Calu3 (cell line): Measurements from ENCODE around the gene TSPY9. TPM values are rescaled to one million over a fixed set of nuclear protein-coding genes. Genes with fewer than 3 reads are reported as not detected.
"Not testable (repeated sequence)": the region's sequence is repeated elsewhere in the genome, so short reads cannot be mapped to it uniquely, and the experiment has no call there.

Experiments
- Bru-seq: library from RNA; stranded (reverse); fragments of 400-500 nt; gene quantifications from one replicate; lab custom pipeline; 2021; lab: Mats Ljungman, UMichigan
- BruChase-seq, 2 experiments: library from RNA; stranded (reverse); fragments of 400-500 nt; gene quantifications; one replicate each; lab custom pipeline; 2021; lab: Mats Ljungman, UMichigan
- BruUV-seq: library from RNA; stranded (reverse); fragments of 400-500 nt; replicated peaks from 2 replicates; lab custom pipeline; 2021; lab: Mats Ljungman, UMichigan
- CTCF ChIA-PET: fragments of 300-600 bp; sonication (Branson Sonifier 250); formaldehyde crosslinking; loops from one replicate; lab custom pipeline; 2022; ENCODE audit warnings: antibody characterized with exemption; lab: Charles Lee
- DNase-seq: peaks from one replicate; pipeline ENCODE4 v3.0.0; 2022
- H3K27ac Mint-ChIP-seq: one replicate; pipeline ENCODE4 v1.8.0; 2022; ENCODE audit warnings: mixed read lengths; ENCODE audit not compliant: unreplicated experiment
- H3K27me3 Mint-ChIP-seq: one replicate; pipeline ENCODE4 v1.8.0; 2022; ENCODE audit warnings: mixed read lengths; ENCODE audit not compliant: unreplicated experiment
- H3K36me3 Mint-ChIP-seq: one replicate; pipeline ENCODE4 v1.8.0; 2022; ENCODE audit warnings: mild to moderate bottlenecking, moderate library complexity, mixed read lengths; ENCODE audit not compliant: insufficient read depth, unreplicated experiment
- H3K4me1 Mint-ChIP-seq: one replicate; pipeline ENCODE4 v1.8.0; 2022; ENCODE audit warnings: mild to moderate bottlenecking, low read depth, mixed read lengths; ENCODE audit not compliant: unreplicated experiment
- H3K4me3 Mint-ChIP-seq: one replicate; pipeline ENCODE4 v1.8.0; 2022; ENCODE audit warnings: mild to moderate bottlenecking, low read depth, moderate library complexity, mixed read lengths; ENCODE audit not compliant: unreplicated experiment
- H3K9me3 Mint-ChIP-seq: one replicate; pipeline ENCODE4 v1.8.0; 2022; ENCODE audit warnings: low read depth, mixed read lengths; ENCODE audit not compliant: unreplicated experiment
- intact Hi-C: fragments of 100-400 bp; cut with micrococcal nuclease; formaldehyde crosslinking; loops from one replicate; pipeline ENCODE4 v1.10.0; 2022; ENCODE audit not compliant: unreplicated experiment
- long read RNA-seq: library from polyadenylated mRNA; stranded (forward); transcript quantifications from one replicate; pipeline ENCODE4 v2.0.0, GENCODE V29; 2022
- total RNA-seq: library from RNA; stranded (reverse); gene quantifications from 2 replicates; pipeline ENCODE4 v1.2.3, GENCODE V29; 2022

TSPY9 gene, protein sequence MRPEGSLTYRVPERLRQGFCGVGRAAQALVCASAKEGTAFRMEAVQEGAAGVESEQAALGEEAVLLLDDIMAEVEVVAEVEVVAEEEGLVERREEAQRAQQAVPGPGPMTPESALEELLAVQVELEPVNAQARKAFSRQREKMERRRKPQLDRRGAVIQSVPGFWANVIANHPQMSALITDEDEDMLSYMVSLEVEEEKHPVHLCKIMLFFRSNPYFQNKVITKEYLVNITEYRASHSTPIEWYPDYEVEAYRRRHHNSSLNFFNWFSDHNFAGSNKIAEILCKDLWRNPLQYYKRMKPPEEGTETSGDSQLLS
- total RNA-seq (not detected in 2 replicates), Bru-seq, nascent RNA (not detected), BruChase-seq, experiment 1, labeled RNA remaining after a 6-hour chase (not detected), BruChase-seq, experiment 2, labeled RNA remaining after a 2-hour chase (not detected)
- long read RNA-seq = 0 reads

DNA sequence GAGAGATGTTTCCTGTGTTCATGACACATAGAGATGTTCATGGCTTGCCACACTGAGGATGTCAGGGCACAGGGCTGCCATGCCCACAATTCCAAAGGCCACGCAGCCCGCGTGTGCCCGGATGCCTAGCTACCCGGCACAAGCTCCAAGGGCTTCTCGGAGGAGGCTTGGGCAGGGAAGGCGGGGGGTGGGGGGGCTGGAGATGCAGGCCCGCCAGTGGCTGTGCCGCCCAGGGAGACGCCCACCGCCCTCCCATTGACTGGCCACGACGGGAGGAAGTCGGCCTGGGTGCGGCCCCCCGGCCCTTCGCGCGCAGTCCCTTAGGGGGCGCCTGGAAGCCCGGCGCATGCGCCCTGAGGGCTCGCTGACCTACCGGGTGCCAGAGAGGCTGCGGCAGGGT lies at the start of gene TSPY9:
TSPY9 (plus strand) TSS at position 301 of the 400 bp plus-strand sequence; CDS start at position 347, 46 bp downstream.
- H3K4me3 Mint-ChIP-seq, H3K27ac Mint-ChIP-seq, H3K9me3 Mint-ChIP-seq, H3K36me3 Mint-ChIP-seq, BruUV-seq, H3K27me3 Mint-ChIP-seq, DNase-seq, intact Hi-C loops, H3K4me1 Mint-ChIP-seq, CTCF ChIA-PET: not testable (repeated sequence)

- BruUV-seq = not testable (repeated sequence)
Observed at GRCh38 chrY:9466655-9467054, 20.4 kb upstream of the TSPY9 start, which contains the start of gene TSPY1. TSPY1 (plus strand) TSS chrY:9466955; CDS start chrY:9467001, 46 bp downstream.

GRCh38 chrY:9504396-9504795 lies 17.3 kb downstream of the TSPY9 start:
- DNase-seq, BruUV-seq, H3K27ac Mint-ChIP-seq, CTCF ChIA-PET, H3K4me3 Mint-ChIP-seq, H3K9me3 Mint-ChIP-seq, H3K36me3 Mint-ChIP-seq, H3K4me1 Mint-ChIP-seq, intact Hi-C loops, H3K27me3 Mint-ChIP-seq: not testable (repeated sequence)

More at GRCh38 chrY:9466655-9467054, 20.4 kb upstream of the TSPY9 start, which contains the start of gene TSPY1:
- H3K27ac Mint-ChIP-seq, H3K4me1 Mint-ChIP-seq, H3K4me3 Mint-ChIP-seq, CTCF ChIA-PET, DNase-seq, H3K9me3 Mint-ChIP-seq, intact Hi-C loops, H3K27me3 Mint-ChIP-seq, H3K36me3 Mint-ChIP-seq: not testable (repeated sequence)

DNA sequence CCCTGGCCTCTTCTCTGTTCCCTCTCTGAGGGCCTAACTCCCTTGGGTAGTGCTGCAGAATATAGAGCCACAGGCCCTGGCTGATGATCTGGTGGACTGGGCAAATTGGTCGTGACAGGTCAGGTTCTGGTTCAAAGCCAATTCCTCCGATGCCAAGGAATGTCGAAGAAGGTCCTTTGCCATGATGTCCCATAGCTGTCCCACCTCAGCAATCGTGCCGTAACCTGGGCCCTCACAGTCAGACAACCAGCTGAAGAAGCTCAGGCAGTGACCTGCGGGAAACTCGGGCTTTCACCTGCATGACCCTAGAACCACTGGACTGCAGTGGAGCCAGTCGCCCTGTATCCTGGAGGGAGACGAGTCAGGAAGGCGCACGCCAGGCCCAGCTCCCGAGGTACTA lies 29.2 kb downstream of the TSPY9 start:
- H3K4me1 Mint-ChIP-seq, H3K4me3 Mint-ChIP-seq, H3K27me3 Mint-ChIP-seq, H3K9me3 Mint-ChIP-seq, H3K36me3 Mint-ChIP-seq, BruUV-seq, DNase-seq, CTCF ChIA-PET, H3K27ac Mint-ChIP-seq, intact Hi-C loops: not testable (repeated sequence)

- not testable (repeated sequence) for BruUV-seq, H3K36me3 Mint-ChIP-seq, H3K27ac Mint-ChIP-seq
Observed at GRCh38 chrY:9527580-9527979, 40.5 kb downstream of the TSPY9 start, which contains the start of gene TSPY10. TSPY10 (plus strand) TSS chrY:9527880; CDS start chrY:9527926, 46 bp downstream.

More at GRCh38 chrY:9527580-9527979, 40.5 kb downstream of the TSPY9 start, which contains the start of gene TSPY10:
- H3K9me3 Mint-ChIP-seq, H3K4me1 Mint-ChIP-seq, intact Hi-C loops, DNase-seq, H3K4me3 Mint-ChIP-seq, CTCF ChIA-PET, H3K27me3 Mint-ChIP-seq: not testable (repeated sequence)

Other genes starting within 250 kb of the TSPY9 start
- not detected in 2 replicates for gene TSPY4, start 149.8 kb upstream of the TSPY9 start, total RNA-seq
- not detected in 2 replicates for gene TSPY8, start 129.5 kb upstream of the TSPY9 start, total RNA-seq
- not detected in 2 replicates for gene TSPY3, start 88.8 kb upstream of the TSPY9 start, total RNA-seq
- gene TSPY1, start 20.3 kb upstream of the TSPY9 start, total RNA-seq = not detected in 2 replicates
- gene TSPY10, start 40.6 kb downstream of the TSPY9 start, total RNA-seq = not detected in 2 replicates